Measurements from ENCODE around the gene PARVB.

GRCh38 chr22:44086271-44087088 is 62.4 kb downstream of the PARVB start:
- TF ChIP-seq CTCF (IDR thresholded peaks at IDR 0.05; ENCODE audit: low read depth, low read length): no peak
- TF ChIP-seq EZH2phosphoT487 (IDR thresholded peaks at IDR 0.05; ENCODE audit: low read depth): no peak
